HCT116 (cell line): ENCODE measurements around the gene AMDHD1. TPM values are rescaled to one million over a fixed set of nuclear protein-coding genes. Genes with fewer than 3 reads are reported as not detected.

ENCODE experiments used
- ATAC-seq: fragments of 200-7000 bp; cut with Tn5 transposase; 2 replicates; pipeline ENCODE4 v1.9.1; 2020; ENCODE audit warnings: mild to moderate bottlenecking, moderate library complexity
- BruUV-seq: library from RNA; stranded (reverse); fragments of 400-500 nt; replicated peaks from 2 replicates; lab custom pipeline; 2021; lab: Mats Ljungman, UMichigan
- CTCF ChIA-PET: fragments of 300-600 bp; sonication (Branson Sonifier 250); formaldehyde crosslinking; loops from one replicate; lab custom pipeline; 2021; ENCODE audit warnings: antibody characterized with exemption; lab: Charles Lee
- POLR2A ChIA-PET: fragments of 300-600, 350-600 bp; sonication (Branson Sonifier 250); formaldehyde crosslinking; loops from one replicate; lab custom pipeline; 2021; ENCODE audit warnings: antibody characterized with exemption; lab: Charles Lee
- RAD21 ChIA-PET, 2 experiments: fragments of 300-600 bp; sonication (Branson Sonifier 250); formaldehyde crosslinking; loops; one replicate each; lab custom pipeline; 2023; ENCODE audit warnings: low total read pairs in 2 of 2; ENCODE audit not compliant: uncharacterized antibody in 2 of 2, unreplicated experiment in 2 of 2, low non-redundant PET in 1 of 2; lab: Charles Lee
- DNase-seq: peaks from one replicate; pipeline ENCODE4 v3.0.0-alpha.2; 2010; ENCODE audit warnings: low read depth, low spot score
- H2AFZ ChIP-seq: fragments of 200-600 bp; shearing (Covaris generic), sonication (generic); 2 replicates; pipeline ENCODE4 v1.6.1; 2017; ENCODE audit warnings: low read depth, mixed run types, mixed read lengths, antibody characterized with exemption, low read length; ENCODE audit not compliant: poor library complexity, severe bottlenecking
- H3K27ac ChIP-seq: 2 replicates; pipeline ENCODE4 v1.5.1; 2012; ENCODE audit warnings: low read depth, low read length
- H3K27me3 ChIP-seq: fragments of 200-600 bp; sonication (generic); 2 replicates; pipeline ENCODE4 v1.6.1; 2016; ENCODE audit warnings: mixed run types, low read length, mixed read lengths; ENCODE audit not compliant: insufficient read depth
- H3K36me3 ChIP-seq, 2 experiments: fragments of 200-500 bp in 1 of 2; fragments of 200-600 bp in 1 of 2; sonication (Bioruptor generic) in 1 of 2; sonication (generic) in 1 of 2; 2 replicates each; pipeline versions ENCODE4 v1.5.1 to v1.6.1; 2014 to 2016; ENCODE audit warnings: low read length in 2 of 2, inconsistent platforms in 1 of 2, mixed read lengths in 1 of 2, mixed run types in 1 of 2; ENCODE audit not compliant: insufficient read depth in 2 of 2, control insufficient read depth in 1 of 2
- H3K4me1 ChIP-seq, 2 experiments: fragments of 200-600 bp in 1 of 2; sonication (generic) in 1 of 2; 2 replicates each; pipeline versions ENCODE4 v1.5.1 to v1.6.1; 2012 to 2017; ENCODE audit warnings: low read length in 2 of 2, inconsistent platforms in 1 of 2, mild to moderate bottlenecking in 1 of 2, mixed read lengths in 1 of 2, mixed run types in 1 of 2, moderate library complexity in 1 of 2; ENCODE audit not compliant: insufficient read depth in 2 of 2, control insufficient read depth in 1 of 2
- H3K4me2 ChIP-seq: fragments of 200-600 bp; sonication (generic); 2 replicates; pipeline ENCODE4 v1.6.1; 2017; ENCODE audit warnings: mixed run types, low read length, mixed read lengths
- H3K4me3 ChIP-seq, 2 experiments: fragments of 200-600 bp in 1 of 2; sonication (generic) in 1 of 2; replicated peaks in 1 of 2; 2 replicates each; pipeline ENCODE4 v1.5.1; 2011 to 2016; ENCODE audit warnings: low read length in 2 of 2, control low read depth in 1 of 2, low read depth in 1 of 2, mild to moderate bottlenecking in 1 of 2, mixed read lengths in 1 of 2, mixed run types in 1 of 2
- H3K79me2 ChIP-seq: fragments of 200-600 bp; sonication (generic); 2 replicates; pipeline ENCODE4 v1.6.1; 2017; ENCODE audit warnings: mild to moderate bottlenecking, mixed run types, low read length, moderate library complexity, mixed read lengths; ENCODE audit not compliant: insufficient read depth
- H3K9ac ChIP-seq: fragments of 200-600 bp; sonication (generic); 2 replicates; pipeline ENCODE4 v1.6.1; 2016; ENCODE audit warnings: low read length, mixed read lengths
- H3K9me2 ChIP-seq: fragments of 200-600 bp; sonication (generic), shearing (Covaris generic); 2 replicates; pipeline ENCODE4 v1.6.1; 2017; ENCODE audit warnings: mixed run types, mild to moderate bottlenecking, moderate library complexity; ENCODE audit not compliant: insufficient read depth
- H3K9me3 ChIP-seq, 2 experiments: fragments of 200-500 bp in 1 of 2; fragments of 200-600 bp in 1 of 2; sonication (Bioruptor generic) in 1 of 2; sonication (generic) in 1 of 2; 2 replicates each; pipeline ENCODE4 v1.6.1; 2014 to 2017; ENCODE audit warnings: low read length in 2 of 2, mixed read lengths in 2 of 2, inconsistent platforms in 1 of 2, low read depth in 1 of 2, mild to moderate bottlenecking in 1 of 2, mixed run types in 1 of 2, moderate library complexity in 1 of 2; ENCODE audit not compliant: control insufficient read depth in 1 of 2, insufficient read depth in 1 of 2
- H4K20me1 ChIP-seq: fragments of 200-600 bp; sonication (generic), shearing (Covaris generic); 2 replicates; pipeline ENCODE4 v1.6.1; 2017; ENCODE audit warnings: mixed run types, mild to moderate bottlenecking, moderate library complexity; ENCODE audit not compliant: insufficient read depth
- CBX3 ChIP-seq: IDR thresholded peaks from 2 replicates; pipeline ENCODE4 v1.6.1; 2012; ENCODE audit warnings: low read depth
- CEBPB ChIP-seq: IDR thresholded peaks from 2 replicates; pipeline ENCODE4 v1.6.1; 2012; ENCODE audit warnings: low read depth
- ELF1 ChIP-seq: IDR thresholded peaks from 2 replicates; pipeline ENCODE4 v1.6.1; 2012; ENCODE audit warnings: low read depth, borderline replicate concordance
- EZH2 ChIP-seq: fragments of 200-600 bp; sonication (generic); IDR thresholded peaks from 2 replicates; pipeline ENCODE4 v1.6.1; 2017; ENCODE audit warnings: antibody characterized with exemption, mixed run types
- EZH2phosphoT487 ChIP-seq: fragments of 200-600 bp; IDR thresholded peaks from 2 replicates; pipeline ENCODE4 v1.6.1; 2018; ENCODE audit warnings: antibody characterized with exemption, borderline replicate concordance
- JUND ChIP-seq: IDR thresholded peaks from 2 replicates; pipeline ENCODE4 v1.6.1; 2012
- MAX ChIP-seq: IDR thresholded peaks from 2 replicates; pipeline ENCODE4 v1.6.1; 2012
- POLR2A ChIP-seq: IDR thresholded peaks from 2 replicates; pipeline ENCODE4 v1.7.0; 2011; ENCODE audit warnings: borderline replicate concordance; ENCODE audit not compliant: insufficient read depth, insufficient read length; ENCODE audit errors: extremely low read depth
- POLR2AphosphoS5 ChIP-seq: IDR thresholded peaks from 2 replicates; pipeline ENCODE4 v1.6.1; 2011; ENCODE audit warnings: mild to moderate bottlenecking, low read depth, low read length, moderate library complexity
- RAD21 ChIP-seq: IDR thresholded peaks from 2 replicates; pipeline ENCODE4 v1.6.1; 2012; ENCODE audit warnings: low read depth, mild to moderate bottlenecking
- REST ChIP-seq: IDR thresholded peaks from 2 replicates; pipeline ENCODE4 v1.6.1; 2012; ENCODE audit warnings: low read depth
- SIN3A ChIP-seq: IDR thresholded peaks from 2 replicates; pipeline ENCODE4 v1.6.1; 2012; ENCODE audit warnings: low read depth
- SP1 ChIP-seq: IDR thresholded peaks from 2 replicates; pipeline ENCODE4 v1.6.1; 2012; ENCODE audit warnings: low read depth
- SRF ChIP-seq: IDR thresholded peaks from 2 replicates; pipeline ENCODE4 v1.6.1; 2012; ENCODE audit warnings: low read depth
- TCF7L2 ChIP-seq: IDR thresholded peaks from 2 replicates; pipeline ENCODE4 v1.7.0; 2011; ENCODE audit warnings: borderline replicate concordance, inconsistent platforms; ENCODE audit not compliant: insufficient read depth, insufficient read length; ENCODE audit errors: extremely low read depth
- ZFX ChIP-seq: fragments of 450-650 bp; IDR thresholded peaks from 2 replicates; pipeline ENCODE4 v1.6.1; 2017
- ZNF274 ChIP-seq: fragments of 200-500 bp; sonication (Bioruptor generic); IDR thresholded peaks from 2 replicates; pipeline ENCODE4 v1.6.1; 2014; ENCODE audit warnings: mild to moderate bottlenecking, low read depth, low read length, inconsistent platforms
- intact Hi-C: fragments of 100-400 bp; cut with micrococcal nuclease; formaldehyde crosslinking; loops from 2 replicates; pipeline ENCODE4 v1.10.0; 2022
- total RNA-seq: library from RNA; stranded (reverse); gene quantifications from one replicate; pipeline ENCODE4 v1.2.1, GENCODE V29; 2021; ENCODE audit not compliant: unreplicated experiment
- TF ChIP-seq, protein P1 (sequence below): IDR thresholded peaks from 2 replicates; pipeline ENCODE4 v1.6.1; 2011; ENCODE audit warnings: mild to moderate bottlenecking, low read length, moderate library complexity; ENCODE audit not compliant: insufficient replicate concordance; ENCODE audit errors: extremely low read depth
- TF ChIP-seq, protein P2 (sequence below): IDR thresholded peaks from 2 replicates; pipeline ENCODE4 v1.6.1; 2012

The AMDHD1 gene
- total RNA-seq, 1 experiment from 2014 or later: 3.0 TPM

- no peak overlapping the region for H3K4me3 ChIP-seq
- DNase-seq (no peak), ATAC-seq (no peak)
- H2AFZ ChIP-seq: no peak overlapping the region
- ChIA-PET CTCF (no interaction called here), POLR2A (no interaction called here), RAD21 (no interaction called here)
- no peaks in the 10 kb centered on the region for H3K4me1 ChIP-seq
- intact Hi-C loops: no loop called here
- H3K27me3 ChIP-seq: no peaks in the 10 kb centered on the region
- H3K4me2 ChIP-seq: no peak overlapping the region
- no peaks in the 10 kb centered on the region for H3K9me2 ChIP-seq
- no peak for TF ChIP-seq TCF7L2
- TF ChIP-seq EZH2: no peak
- TF ChIP-seq, protein P1, sequence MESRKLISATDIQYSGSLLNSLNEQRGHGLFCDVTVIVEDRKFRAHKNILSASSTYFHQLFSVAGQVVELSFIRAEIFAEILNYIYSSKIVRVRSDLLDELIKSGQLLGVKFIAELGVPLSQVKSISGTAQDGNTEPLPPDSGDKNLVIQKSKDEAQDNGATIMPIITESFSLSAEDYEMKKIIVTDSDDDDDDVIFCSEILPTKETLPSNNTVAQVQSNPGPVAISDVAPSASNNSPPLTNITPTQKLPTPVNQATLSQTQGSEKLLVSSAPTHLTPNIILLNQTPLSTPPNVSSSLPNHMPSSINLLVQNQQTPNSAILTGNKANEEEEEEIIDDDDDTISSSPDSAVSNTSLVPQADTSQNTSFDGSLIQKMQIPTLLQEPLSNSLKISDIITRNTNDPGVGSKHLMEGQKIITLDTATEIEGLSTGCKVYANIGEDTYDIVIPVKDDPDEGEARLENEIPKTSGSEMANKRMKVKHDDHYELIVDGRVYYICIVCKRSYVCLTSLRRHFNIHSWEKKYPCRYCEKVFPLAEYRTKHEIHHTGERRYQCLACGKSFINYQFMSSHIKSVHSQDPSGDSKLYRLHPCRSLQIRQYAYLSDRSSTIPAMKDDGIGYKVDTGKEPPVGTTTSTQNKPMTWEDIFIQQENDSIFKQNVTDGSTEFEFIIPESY: no peak
- TF ChIP-seq, protein P2, sequence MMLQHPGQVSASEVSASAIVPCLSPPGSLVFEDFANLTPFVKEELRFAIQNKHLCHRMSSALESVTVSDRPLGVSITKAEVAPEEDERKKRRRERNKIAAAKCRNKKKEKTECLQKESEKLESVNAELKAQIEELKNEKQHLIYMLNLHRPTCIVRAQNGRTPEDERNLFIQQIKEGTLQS: no peak
- no peak for TF ChIP-seq JUND
- no peak for TF ChIP-seq SRF
- TF ChIP-seq SP1: no peak
- no peak for TF ChIP-seq EZH2phosphoT487
- no peak for TF ChIP-seq CBX3
- no peak for TF ChIP-seq ZNF274
- TF ChIP-seq ZFX: no peak
- TF ChIP-seq REST: no peak
- TF ChIP-seq POLR2AphosphoS5: no peak
- TF ChIP-seq MAX: no peak
- no peak for TF ChIP-seq ELF1
- no peak for TF ChIP-seq RAD21
- no peak for TF ChIP-seq POLR2A
- TF ChIP-seq SIN3A: no peak
- no peak for TF ChIP-seq CEBPB
- H3K27ac ChIP-seq: no peak overlapping the region
- H3K9ac ChIP-seq: no peak overlapping the region
- H3K79me2 ChIP-seq: no peaks in the 10 kb centered on the region
- BruUV-seq: no TSS peak
- H4K20me1 ChIP-seq: no peaks in the 10 kb centered on the region
- H3K9me3 ChIP-seq: no peaks in the 10 kb centered on the region
- no peaks in the 10 kb centered on the region for H3K36me3 ChIP-seq
Observed at GRCh38 chr12:95922231-95922630, 20.9 kb upstream of the AMDHD1 start.
